Activated naive CD4-positive, alpha-beta T cell treated with anti-CD3 and anti-CD28 coated beads, Interleukin-2, amount 50 U/mL, for 72 hours (primary cell): ENCODE data around the gene DYRK3. TPM values are rescaled to one million over a fixed set of nuclear protein-coding genes. Genes with fewer than 3 reads are reported as not detected.

ENCODE experiments used
- ATAC-seq, 2 donors: fragments of 150-1000 bp; cut with Tn5 transposase; 2 replicates each; pipeline ENCODE4 v1.10.0; 2021; ENCODE audit warnings: mild to moderate bottlenecking in 2 of 2, moderate library complexity in 2 of 2
- DNase-seq, 2 donors: peaks; one replicate each; pipeline ENCODE4 v3.0.0; 2021 to 2022; ENCODE audit warnings: low spot score in 2 of 2
- H3K27ac Mint-ChIP-seq, 2 donors: one replicate each; pipeline ENCODE4 v1.8.0; 2022; ENCODE audit warnings: mild to moderate bottlenecking in 2 of 2, mixed read lengths in 2 of 2
- H3K36me3 Mint-ChIP-seq, 2 donors: one replicate each; pipeline ENCODE4 v1.8.0; 2022; ENCODE audit warnings: mixed read lengths in 2 of 2
- H3K9me3 Mint-ChIP-seq, 2 donors: one replicate each; pipeline ENCODE4 v1.8.0; 2022; ENCODE audit warnings: mixed read lengths in 2 of 2
- total RNA-seq, 2 donors: library from RNA; stranded (reverse); gene quantifications; one replicate each; pipeline ENCODE4 v1.2.3, GENCODE V29; 2022

The DYRK3 gene
- total RNA-seq, 2 donors from 2014 or later: 2.8 to 12.8 TPM

- DNase-seq: no peak
- no peak for ATAC-seq
Measured at GRCh38 chr1:206651958-206652890, 16.9 kb downstream of the DYRK3 start.

GRCh38 chr1:206653715-206654459 lies 18.6 kb downstream of the DYRK3 start:
- H3K9me3 Mint-ChIP-seq: no peaks in the 10 kb centered on the region
- no peak overlapping the region for H3K27ac Mint-ChIP-seq
- ATAC-seq (no peak), DNase-seq (no peak)
- H3K36me3 Mint-ChIP-seq: peaks cover 0 to 8% of the 10 kb centered on the region in 2 donors

More at GRCh38 chr1:206651958-206652890, 16.9 kb downstream of the DYRK3 start:
- no peak overlapping the region for H3K27ac Mint-ChIP-seq
- peaks cover 7 to 15% of the 10 kb centered on the region in 2 donors for H3K36me3 Mint-ChIP-seq
- no peaks in the 10 kb centered on the region for H3K9me3 Mint-ChIP-seq

- peaks cover 0 to 8% of the 10 kb centered on the region in 2 donors for H3K36me3 Mint-ChIP-seq
- no peak overlapping the region for H3K27ac Mint-ChIP-seq
- ATAC-seq: no peak
- no peaks in the 10 kb centered on the region for H3K9me3 Mint-ChIP-seq
- DNase-seq: no peak
Measured at GRCh38 chr1:206654828-206655227, 19.5 kb downstream of the DYRK3 start.

GRCh38 chr1:206655471-206655882 lies 20.1 kb downstream of the DYRK3 start:
- no peak for ATAC-seq

GRCh38 chr1:206656936-206657335 lies 21.6 kb downstream of the DYRK3 start:
- ATAC-seq (no peak), DNase-seq (no peak)
- Mint-ChIP-seq H3K9me3 (no peaks in the 10 kb centered on the region), H3K27ac (no peak overlapping the region), H3K36me3 (peaks cover 0 to 6% of the 10 kb centered on the region in 2 donors)

More at GRCh38 chr1:206655471-206655882, 20.1 kb downstream of the DYRK3 start:
- no peak for DNase-seq
- no peak overlapping the region for H3K27ac Mint-ChIP-seq
- H3K9me3 Mint-ChIP-seq: no peaks in the 10 kb centered on the region
- peaks cover 0 to 8% of the 10 kb centered on the region in 2 donors for H3K36me3 Mint-ChIP-seq

GRCh38 chr1:206657751-206658150 lies 22.4 kb downstream of the DYRK3 start:
- no peaks in the 10 kb centered on the region for H3K9me3 Mint-ChIP-seq
- no peaks in the 10 kb centered on the region for H3K36me3 Mint-ChIP-seq
- no peak for ATAC-seq
- no peak overlapping the region for H3K27ac Mint-ChIP-seq
- no peak for DNase-seq

- ATAC-seq (peak; percentile 57 to 67), DNase-seq (peak in 1 of 2 donors; percentile 61)
- Mint-ChIP-seq H3K9me3 (no peaks in the 10 kb centered on the region), H3K36me3 (no peaks in the 10 kb centered on the region), H3K27ac (no peak overlapping the region)
Measured at GRCh38 chr1:206658264-206658980, 23.1 kb downstream of the DYRK3 start.

- Mint-ChIP-seq H3K9me3 (no peaks in the 10 kb centered on the region), H3K27ac (no peak overlapping the region), H3K36me3 (no peaks in the 10 kb centered on the region)
- DNase-seq (no peak), ATAC-seq (no peak)
Measured at GRCh38 chr1:206658981-206659273, 23.6 kb downstream of the DYRK3 start.

- DNase-seq: no peak
Measured at GRCh38 chr1:206660136-206660535, 24.8 kb downstream of the DYRK3 start.

GRCh38 chr1:206661161-206661820 lies 26.0 kb downstream of the DYRK3 start:
- no peak for DNase-seq
- ATAC-seq: no peak
- Mint-ChIP-seq H3K9me3 (no peaks in the 10 kb centered on the region), H3K27ac (no peak overlapping the region), H3K36me3 (no peaks in the 10 kb centered on the region)

More at GRCh38 chr1:206660136-206660535, 24.8 kb downstream of the DYRK3 start:
- H3K36me3 Mint-ChIP-seq: no peaks in the 10 kb centered on the region
- no peak overlapping the region for H3K27ac Mint-ChIP-seq
- no peak for ATAC-seq
- H3K9me3 Mint-ChIP-seq: no peaks in the 10 kb centered on the region

GRCh38 chr1:206662396-206663092 lies 27.2 kb downstream of the DYRK3 start:
- Mint-ChIP-seq H3K9me3 (no peaks in the 10 kb centered on the region), H3K27ac (peak overlapping the region; percentile 1 to 17), H3K36me3 (no peaks in the 10 kb centered on the region)
- DNase-seq (no peak), ATAC-seq (peak; percentile 66 to 67)

- Mint-ChIP-seq H3K36me3 (no peaks in the 10 kb centered on the region), H3K9me3 (no peaks in the 10 kb centered on the region)
- no peak for DNase-seq
Measured at GRCh38 chr1:206663362-206663761, 28.0 kb downstream of the DYRK3 start.

GRCh38 chr1:206663832-206664652 lies 28.7 kb downstream of the DYRK3 start:
- no peaks in the 10 kb centered on the region for H3K9me3 Mint-ChIP-seq
- peak; percentile 76 to 77 for ATAC-seq
- peak overlapping the region in 1 of 2 donors; percentile 48 for H3K27ac Mint-ChIP-seq
- peak in 1 of 2 donors; percentile 86 for DNase-seq
- no peaks in the 10 kb centered on the region for H3K36me3 Mint-ChIP-seq

More at GRCh38 chr1:206663362-206663761, 28.0 kb downstream of the DYRK3 start:
- peak overlapping the region in 1 of 2 donors; percentile 48 for H3K27ac Mint-ChIP-seq
- no peak for ATAC-seq

- Mint-ChIP-seq H3K27ac (no peak overlapping the region), H3K36me3 (no peaks in the 10 kb centered on the region), H3K9me3 (no peaks in the 10 kb centered on the region)
- DNase-seq (no peak), ATAC-seq (no peak)
Measured at GRCh38 chr1:206664740-206665139, 29.4 kb downstream of the DYRK3 start.

- no peaks in the 10 kb centered on the region for H3K9me3 Mint-ChIP-seq
- H3K27ac Mint-ChIP-seq: no peak overlapping the region
- no peaks in the 10 kb centered on the region for H3K36me3 Mint-ChIP-seq
- no peak for ATAC-seq
- no peak for DNase-seq
Measured at GRCh38 chr1:206666031-206666561, 30.8 kb downstream of the DYRK3 start.
